ENCODE data around the gene ATRIP.

The ATRIP gene

GRCh38 chr3:48410205-48411040, 36.1 kb upstream of the ATRIP start:
- DNase-seq = peak; percentile 40

- DNase-seq = no peak
Measured at GRCh38 chr3:48411041-48411588, 35.4 kb upstream of the ATRIP start.

GRCh38 chr3:48411606-48412374, 34.7 kb upstream of the ATRIP start:
- no peak for DNase-seq

GRCh38 chr3:48412375-48413001, 34.0 kb upstream of the ATRIP start:
- DNase-seq = no peak

GRCh38 chr3:48413086-48413485, 33.5 kb upstream of the ATRIP start:
- DNase-seq = no peak

GRCh38 chr3:48413611-48414010, 32.9 kb upstream of the ATRIP start:
- no peak for DNase-seq

GRCh38 chr3:48414376-48415250, 31.9 kb upstream of the ATRIP start:
- DNase-seq = no peak

- no peak for DNase-seq
Measured at GRCh38 chr3:48415251-48415953, 31.1 kb upstream of the ATRIP start.

- DNase-seq = no peak
Measured at GRCh38 chr3:48416091-48416505, 30.4 kb upstream of the ATRIP start.

GRCh38 chr3:48416546-48416945, 30.0 kb upstream of the ATRIP start:
- no peak for DNase-seq

- DNase-seq = no peak
Measured at GRCh38 chr3:48417529-48418108, 28.9 kb upstream of the ATRIP start.

- DNase-seq = no peak
Measured at GRCh38 chr3:48418140-48418539, 28.4 kb upstream of the ATRIP start.

GRCh38 chr3:48418651-48419050, 27.9 kb upstream of the ATRIP start:
- DNase-seq = no peak

GRCh38 chr3:48419149-48419548, 27.4 kb upstream of the ATRIP start:
- DNase-seq = no peak

GRCh38 chr3:48419597-48419996, 26.9 kb upstream of the ATRIP start:
- no peak for DNase-seq

- DNase-seq = no peak
Measured at GRCh38 chr3:48420561-48420960, 26.0 kb upstream of the ATRIP start.

- no peak for DNase-seq
Measured at GRCh38 chr3:48422272-48422671, 24.3 kb upstream of the ATRIP start.

GRCh38 chr3:48422681-48423080, 23.9 kb upstream of the ATRIP start:
- no peak for DNase-seq

GRCh38 chr3:48423241-48423882, 23.2 kb upstream of the ATRIP start:
- no peak for DNase-seq

GRCh38 chr3:48423883-48424695, 22.4 kb upstream of the ATRIP start:
- DNase-seq = no peak
